ENCODE results near the gene TSHR.

GRCh38 chr14:80974679-80975078, 19.3 kb downstream of the TSHR start:
- TF ChIP-seq SPI1 (IDR thresholded peaks at IDR 0.05; ENCODE audit: borderline replicate concordance, low read depth), result no peak
- no peak for TF ChIP-seq REST (IDR thresholded peaks at IDR 0.05; ENCODE audit: insufficient replicate concordance, low read depth)
- TF ChIP-seq CTCF (IDR thresholded peaks at IDR 0.05; ENCODE audit: insufficient read depth, low read length), result no peak
- TF ChIP-seq GABPA (IDR thresholded peaks at IDR 0.05; ENCODE audit: low read depth), result no peak
- no peak for TF ChIP-seq POLR2AphosphoS5 (IDR thresholded peaks at IDR 0.05; ENCODE audit: low read depth)

Data from HL-60 (cell line).